ENCODE measurements around the gene TBC1D9. TPM values are rescaled to one million over a fixed set of nuclear protein-coding genes. Genes with fewer than 3 reads are reported as not detected.

TBC1D9 gene
- total and polyA plus RNA-seq, 2 of the 13 experiments (the other 11 are each of a cell fraction or from before 2014, with no cell fraction given) = 11.9 to 12.2 TPM

- peak; percentile 27; the same call in 1 of the 2 replicates for TF ChIP-seq ZNF362 (CRISPR knock-in tag; IDR thresholded peaks at IDR 0.05; ENCODE audit: borderline replicate concordance)
- TF ChIP-seq SAP130 (CRISPR knock-in tag; IDR thresholded peaks at IDR 0.05; ENCODE audit: low read depth) = peak; percentile 52
- TF ChIP-seq SOX13 (IDR thresholded peaks at IDR 0.05) = no peak
- peak in 1 of 2 experiments; percentile 70; a peak in 2 of 4 replicates for TF ChIP-seq SOX13 (CRISPR knock-in tag; conservative IDR thresholded peaks at IDR 0.05 in 1 of 2, IDR thresholded peaks at IDR 0.05 in 1 of 2)
- peak; percentile 83 for TF ChIP-seq FOXP4 (CRISPR knock-in tag; IDR thresholded peaks at IDR 0.05)
- TF ChIP-seq ZNF687 (CRISPR knock-in tag; IDR thresholded peaks at IDR 0.05) = peak; percentile 56
- TF ChIP-seq FOSL1 (CRISPR knock-in tag; IDR thresholded peaks at IDR 0.05; ENCODE audit: borderline replicate concordance) = no peak
- TF ChIP-seq HNF1A (IDR thresholded peaks at IDR 0.05; ENCODE audit: low read depth) = no peak; the same call in 1 of the 2 replicates
- peak; percentile 69; the same call in 1 of the 2 replicates for TF ChIP-seq HNF1A (CRISPR knock-in tag; IDR thresholded peaks at IDR 0.05; ENCODE audit: borderline replicate concordance)
- no peak for TF ChIP-seq ZIK1 (CRISPR knock-in tag; IDR thresholded peaks at IDR 0.05; ENCODE audit: borderline replicate concordance, low read depth)
- TF ChIP-seq IRX3 (CRISPR knock-in tag; IDR thresholded peaks at IDR 0.05; ENCODE audit: borderline replicate concordance, low read depth) = no peak
- TF ChIP-seq DBP (CRISPR knock-in tag; IDR thresholded peaks at IDR 0.05; ENCODE audit: not compliant biosample characterization) = no peak
Observed at GRCh38 chr4:140645614-140646412, 110.4 kb downstream of the TBC1D9 start (continued).

All from HepG2 (cell line).